Activated CD4-positive, alpha-beta T cell treated with anti-CD3 and anti-CD28 coated beads for 48 hours (primary cell): ENCODE results near the gene TRIM62.

Source experiments
- DNase-seq: peaks from one replicate; pipeline ENCODE4 v3.0.0-alpha.2; 2020

The TRIM62 gene

DNA sequence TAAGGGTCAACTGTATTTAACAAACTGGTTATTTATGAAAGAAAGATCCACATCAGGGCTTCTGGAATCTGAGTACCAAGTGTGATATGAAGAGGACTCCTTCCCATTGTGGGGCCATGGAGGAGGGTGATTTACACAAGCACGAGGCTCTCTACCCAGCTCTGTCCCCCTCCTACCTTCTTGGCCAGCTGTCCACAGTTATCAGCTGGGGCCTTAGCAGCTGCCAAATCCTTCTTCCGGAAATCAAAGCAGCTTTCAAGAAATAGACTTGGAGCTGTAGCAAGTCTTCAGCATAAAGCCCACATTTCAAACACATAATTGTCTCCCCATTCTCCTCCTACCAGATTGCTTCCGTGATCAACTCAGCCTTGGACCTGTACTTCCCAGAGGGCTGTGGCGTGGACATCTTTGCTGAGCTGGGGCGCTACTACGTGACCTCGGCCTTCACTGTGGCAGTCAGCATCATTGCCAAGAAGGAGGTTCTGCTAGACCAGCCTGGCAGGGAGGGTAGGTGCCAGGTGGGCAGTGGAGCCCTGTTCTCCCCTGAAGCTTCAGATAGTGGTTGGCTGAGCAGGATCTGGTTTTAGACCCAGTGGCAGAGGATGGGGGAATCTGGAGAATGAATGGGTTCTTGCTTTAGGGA lies 85.4 kb downstream of the TRIM62 start:
- DNase-seq = no peak
